Neural crest cell (in vitro differentiated cells): ENCODE measurements around the gene CNTN2. TPM values are rescaled to one million over a fixed set of nuclear protein-coding genes. Genes with fewer than 3 reads are reported as not detected.

ENCODE experiments used
- DNase-seq: peaks from one replicate; pipeline ENCODE4 v3.0.0; 2021; ENCODE audit warnings: low read depth, mixed read lengths, low spot score
- H3K27ac Mint-ChIP-seq: one replicate; pipeline ENCODE4 v1.8.0; 2021; ENCODE audit warnings: mild to moderate bottlenecking, mixed read lengths; ENCODE audit not compliant: unreplicated experiment
- H3K27me3 Mint-ChIP-seq: 2 replicates; pipeline ENCODE4 v1.8.0; 2021; ENCODE audit warnings: low read depth, mild to moderate bottlenecking, mixed read lengths
- H3K36me3 Mint-ChIP-seq: 2 replicates; pipeline ENCODE4 v1.8.0; 2021; ENCODE audit warnings: low read depth, mild to moderate bottlenecking, mixed read lengths
- H3K4me1 Mint-ChIP-seq: 2 replicates; pipeline ENCODE4 v1.8.0; 2021; ENCODE audit warnings: mixed read lengths
- H3K4me3 Mint-ChIP-seq: one replicate; pipeline ENCODE4 v1.8.0; 2021; ENCODE audit warnings: mild to moderate bottlenecking, mixed read lengths
- H3K9me3 Mint-ChIP-seq: 2 replicates; pipeline ENCODE4 v1.8.0; 2021; ENCODE audit warnings: mixed read lengths
- CTCF ChIP-seq: fragments of 200-600 bp; sonication (generic); conservative IDR thresholded peaks from 2 replicates; pipeline ENCODE4 v1.5.0; 2021; ENCODE audit warnings: antibody characterized with exemption, mild to moderate bottlenecking
- total RNA-seq: library from RNA; stranded (reverse); gene quantifications from 2 replicates; pipeline ENCODE4 v1.2.1, GENCODE V29; 2021

The CNTN2 gene
- total RNA-seq, 1 donor from 2014 or later, result 26.3 TPM

GRCh38 chr1:205121660-205122488, 78.9 kb downstream of the CNTN2 start, which contains the start of gene RBBP5:
RBBP5 (minus strand) TSS chr1:205121978; CDS start chr1:205121873, 105 bp downstream.
- no peaks in the 10 kb centered on the region for H3K27me3 Mint-ChIP-seq
- H3K4me3 Mint-ChIP-seq, result peak within 1 kb of the TSS; percentile 99
- peak; percentile 65 for TF ChIP-seq CTCF
- peaks cover 31% of the 10 kb centered on the region for H3K4me1 Mint-ChIP-seq
- H3K36me3 Mint-ChIP-seq, result no peaks in the 10 kb centered on the region
- no peaks in the 10 kb centered on the region for H3K9me3 Mint-ChIP-seq
- H3K27ac Mint-ChIP-seq, result peak within 1 kb of the TSS; percentile 100
- DNase-seq, result peak; percentile 89

- Mint-ChIP-seq H3K27me3 (no peaks in the 10 kb centered on the region), H3K9me3 (no peaks in the 10 kb centered on the region), H3K27ac (peak overlapping the region; percentile 100), H3K4me3 (peak overlapping the region; percentile 99), H3K4me1 (peaks cover 31% of the 10 kb centered on the region), H3K36me3 (no peaks in the 10 kb centered on the region)
- peak; percentile 16 for TF ChIP-seq CTCF
- DNase-seq, result no peak
These were observed 79.5 kb downstream of the CNTN2 start for GRCh38 chr1:205122489-205122882.

- no peak for TF ChIP-seq CTCF
- peak overlapping the region; percentile 48 for H3K4me3 Mint-ChIP-seq
- H3K9me3 Mint-ChIP-seq, result no peaks in the 10 kb centered on the region
- H3K36me3 Mint-ChIP-seq, result no peaks in the 10 kb centered on the region
- no peak overlapping the region for H3K27ac Mint-ChIP-seq
- DNase-seq, result no peak
- H3K4me1 Mint-ChIP-seq, result peaks cover 30% of the 10 kb centered on the region
- no peaks in the 10 kb centered on the region for H3K27me3 Mint-ChIP-seq
These were observed 81.7 kb downstream of the CNTN2 start for GRCh38 chr1:205124726-205125125.

GRCh38 chr1:205127646-205128045, 84.6 kb downstream of the CNTN2 start:
- Mint-ChIP-seq H3K9me3 (no peaks in the 10 kb centered on the region), H3K36me3 (no peaks in the 10 kb centered on the region), H3K27me3 (no peaks in the 10 kb centered on the region), H3K4me3 (no peak overlapping the region), H3K4me1 (peaks cover 3% of the 10 kb centered on the region), H3K27ac (no peak overlapping the region)
- DNase-seq, result no peak
- TF ChIP-seq CTCF, result no peak

Other genes with a start within 250 kb of the CNTN2 start
- 11.1 and 12.9 TPM in 2 replicates for gene NFASC, start 172.3 kb upstream of the CNTN2 start, total RNA-seq
- 5.4 and 6.7 TPM in 2 replicates for gene TMEM81, start 41.2 kb downstream of the CNTN2 start, total RNA-seq
- gene RBBP5, start 78.8 kb downstream of the CNTN2 start, total RNA-seq, result 22.8 and 24.1 TPM in 2 replicates
- gene DSTYK, start 168.5 kb downstream of the CNTN2 start, total RNA-seq, result 14.8 and 17.0 TPM in 2 replicates
- gene TMCC2, start 184.7 kb downstream of the CNTN2 start, total RNA-seq, result 14.9 and 16.1 TPM in 2 replicates